ENCODE measurements around the gene PIEZO2. TPM values are rescaled to one million over a fixed set of nuclear protein-coding genes. Genes with fewer than 3 reads are reported as not detected.

Gene PIEZO2
- total and polyA plus RNA-seq, 2 of the 8 experiments (the other 6 are each of a cell fraction or from before 2014, with no cell fraction given) = 4.7 to 16.5 TPM

DNA sequence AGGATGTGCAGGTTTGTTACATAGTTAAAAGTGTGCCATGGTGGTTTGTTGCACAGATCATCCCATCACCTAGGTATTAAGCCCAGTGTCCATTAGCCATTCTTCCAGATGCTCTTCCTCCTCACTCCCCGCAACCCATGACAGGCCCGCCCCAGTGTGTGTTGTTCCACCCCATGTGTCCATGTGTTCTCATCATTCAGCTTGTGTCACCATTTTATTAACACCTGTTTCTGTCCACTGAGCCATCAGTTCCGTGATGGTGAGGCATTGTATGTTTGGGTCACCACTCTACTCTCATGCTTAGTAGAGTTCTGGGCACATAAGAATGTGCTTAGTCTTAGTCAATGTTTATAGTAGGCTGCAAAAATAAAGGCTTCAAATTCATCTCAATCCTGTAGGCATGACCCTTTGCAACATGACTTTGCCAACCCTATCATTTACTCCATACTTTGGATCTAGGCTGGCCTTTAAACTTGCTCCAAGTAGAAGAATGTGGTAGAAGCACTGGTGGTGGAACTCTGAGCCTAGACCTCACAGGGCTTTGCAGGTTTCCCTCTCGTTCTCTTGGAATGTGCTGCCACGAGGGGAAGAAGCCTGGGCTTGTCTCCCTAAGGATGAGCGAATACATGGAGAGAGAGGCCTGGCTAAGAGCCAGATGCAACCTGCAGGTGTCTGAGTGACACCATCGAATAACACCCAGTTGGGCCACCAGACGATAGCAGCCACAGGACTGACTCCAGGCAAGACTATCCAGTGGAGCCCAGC lies 462.0 kb downstream of the PIEZO2 start (continued):
- TF ChIP-seq, protein P1, sequence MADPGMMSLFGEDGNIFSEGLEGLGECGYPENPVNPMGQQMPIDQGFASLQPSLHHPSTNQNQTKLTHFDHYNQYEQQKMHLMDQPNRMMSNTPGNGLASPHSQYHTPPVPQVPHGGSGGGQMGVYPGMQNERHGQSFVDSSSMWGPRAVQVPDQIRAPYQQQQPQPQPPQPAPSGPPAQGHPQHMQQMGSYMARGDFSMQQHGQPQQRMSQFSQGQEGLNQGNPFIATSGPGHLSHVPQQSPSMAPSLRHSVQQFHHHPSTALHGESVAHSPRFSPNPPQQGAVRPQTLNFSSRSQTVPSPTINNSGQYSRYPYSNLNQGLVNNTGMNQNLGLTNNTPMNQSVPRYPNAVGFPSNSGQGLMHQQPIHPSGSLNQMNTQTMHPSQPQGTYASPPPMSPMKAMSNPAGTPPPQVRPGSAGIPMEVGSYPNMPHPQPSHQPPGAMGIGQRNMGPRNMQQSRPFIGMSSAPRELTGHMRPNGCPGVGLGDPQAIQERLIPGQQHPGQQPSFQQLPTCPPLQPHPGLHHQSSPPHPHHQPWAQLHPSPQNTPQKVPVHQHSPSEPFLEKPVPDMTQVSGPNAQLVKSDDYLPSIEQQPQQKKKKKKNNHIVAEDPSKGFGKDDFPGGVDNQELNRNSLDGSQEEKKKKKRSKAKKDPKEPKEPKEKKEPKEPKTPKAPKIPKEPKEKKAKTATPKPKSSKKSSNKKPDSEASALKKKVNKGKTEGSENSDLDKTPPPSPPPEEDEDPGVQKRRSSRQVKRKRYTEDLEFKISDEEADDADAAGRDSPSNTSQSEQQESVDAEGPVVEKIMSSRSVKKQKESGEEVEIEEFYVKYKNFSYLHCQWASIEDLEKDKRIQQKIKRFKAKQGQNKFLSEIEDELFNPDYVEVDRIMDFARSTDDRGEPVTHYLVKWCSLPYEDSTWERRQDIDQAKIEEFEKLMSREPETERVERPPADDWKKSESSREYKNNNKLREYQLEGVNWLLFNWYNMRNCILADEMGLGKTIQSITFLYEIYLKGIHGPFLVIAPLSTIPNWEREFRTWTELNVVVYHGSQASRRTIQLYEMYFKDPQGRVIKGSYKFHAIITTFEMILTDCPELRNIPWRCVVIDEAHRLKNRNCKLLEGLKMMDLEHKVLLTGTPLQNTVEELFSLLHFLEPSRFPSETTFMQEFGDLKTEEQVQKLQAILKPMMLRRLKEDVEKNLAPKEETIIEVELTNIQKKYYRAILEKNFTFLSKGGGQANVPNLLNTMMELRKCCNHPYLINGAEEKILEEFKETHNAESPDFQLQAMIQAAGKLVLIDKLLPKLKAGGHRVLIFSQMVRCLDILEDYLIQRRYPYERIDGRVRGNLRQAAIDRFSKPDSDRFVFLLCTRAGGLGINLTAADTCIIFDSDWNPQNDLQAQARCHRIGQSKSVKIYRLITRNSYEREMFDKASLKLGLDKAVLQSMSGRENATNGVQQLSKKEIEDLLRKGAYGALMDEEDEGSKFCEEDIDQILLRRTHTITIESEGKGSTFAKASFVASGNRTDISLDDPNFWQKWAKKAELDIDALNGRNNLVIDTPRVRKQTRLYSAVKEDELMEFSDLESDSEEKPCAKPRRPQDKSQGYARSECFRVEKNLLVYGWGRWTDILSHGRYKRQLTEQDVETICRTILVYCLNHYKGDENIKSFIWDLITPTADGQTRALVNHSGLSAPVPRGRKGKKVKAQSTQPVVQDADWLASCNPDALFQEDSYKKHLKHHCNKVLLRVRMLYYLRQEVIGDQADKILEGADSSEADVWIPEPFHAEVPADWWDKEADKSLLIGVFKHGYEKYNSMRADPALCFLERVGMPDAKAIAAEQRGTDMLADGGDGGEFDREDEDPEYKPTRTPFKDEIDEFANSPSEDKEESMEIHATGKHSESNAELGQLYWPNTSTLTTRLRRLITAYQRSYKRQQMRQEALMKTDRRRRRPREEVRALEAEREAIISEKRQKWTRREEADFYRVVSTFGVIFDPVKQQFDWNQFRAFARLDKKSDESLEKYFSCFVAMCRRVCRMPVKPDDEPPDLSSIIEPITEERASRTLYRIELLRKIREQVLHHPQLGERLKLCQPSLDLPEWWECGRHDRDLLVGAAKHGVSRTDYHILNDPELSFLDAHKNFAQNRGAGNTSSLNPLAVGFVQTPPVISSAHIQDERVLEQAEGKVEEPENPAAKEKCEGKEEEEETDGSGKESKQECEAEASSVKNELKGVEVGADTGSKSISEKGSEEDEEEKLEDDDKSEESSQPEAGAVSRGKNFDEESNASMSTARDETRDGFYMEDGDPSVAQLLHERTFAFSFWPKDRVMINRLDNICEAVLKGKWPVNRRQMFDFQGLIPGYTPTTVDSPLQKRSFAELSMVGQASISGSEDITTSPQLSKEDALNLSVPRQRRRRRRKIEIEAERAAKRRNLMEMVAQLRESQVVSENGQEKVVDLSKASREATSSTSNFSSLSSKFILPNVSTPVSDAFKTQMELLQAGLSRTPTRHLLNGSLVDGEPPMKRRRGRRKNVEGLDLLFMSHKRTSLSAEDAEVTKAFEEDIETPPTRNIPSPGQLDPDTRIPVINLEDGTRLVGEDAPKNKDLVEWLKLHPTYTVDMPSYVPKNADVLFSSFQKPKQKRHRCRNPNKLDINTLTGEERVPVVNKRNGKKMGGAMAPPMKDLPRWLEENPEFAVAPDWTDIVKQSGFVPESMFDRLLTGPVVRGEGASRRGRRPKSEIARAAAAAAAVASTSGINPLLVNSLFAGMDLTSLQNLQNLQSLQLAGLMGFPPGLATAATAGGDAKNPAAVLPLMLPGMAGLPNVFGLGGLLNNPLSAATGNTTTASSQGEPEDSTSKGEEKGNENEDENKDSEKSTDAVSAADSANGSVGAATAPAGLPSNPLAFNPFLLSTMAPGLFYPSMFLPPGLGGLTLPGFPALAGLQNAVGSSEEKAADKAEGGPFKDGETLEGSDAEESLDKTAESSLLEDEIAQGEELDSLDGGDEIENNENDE (IDR thresholded peaks at IDR 0.05; ENCODE audit: insufficient replicate concordance, low read length) = no peak
- TF ChIP-seq POLR2A (IDR thresholded peaks at IDR 0.05; ENCODE audit: control extremely low read depth in 1 of 2, low read depth in 2 of 2, low read length in 2 of 2) (no peak), RAD21 (IDR thresholded peaks at IDR 0.05 in 1 of 2, conservative IDR thresholded peaks at IDR 0.05 in 1 of 2; ENCODE audit: low read depth in 2 of 2, low read length in 2 of 2) (no peak), CTBP2 (IDR thresholded peaks at IDR 0.05; ENCODE audit: borderline replicate concordance, insufficient read depth, insufficient read length, low read length) (no peak), SIN3A (conservative IDR thresholded peaks at IDR 0.05 in 1 of 2, IDR thresholded peaks at IDR 0.05 in 1 of 2; ENCODE audit: low read depth in 1 of 2, low read length in 2 of 2) (no peak), BRCA1 (IDR thresholded peaks at IDR 0.05; ENCODE audit: low read depth, low read length) (no peak), SAP30 (IDR thresholded peaks at IDR 0.05; ENCODE audit: insufficient read depth, insufficient replicate concordance, low read length) (no peak), TAF7 (optimal IDR thresholded peaks at IDR 0.05; ENCODE audit: borderline replicate concordance, low read depth, low read length) (no peak), NRF1 (IDR thresholded peaks at IDR 0.05; ENCODE audit: low read depth, low read length) (no peak)
